HFFc6 (cell line): Measurements from ENCODE around the gene SSTR4. TPM values are rescaled to one million over a fixed set of nuclear protein-coding genes. Genes with fewer than 3 reads are reported as not detected.

Source experiments
- DNase-seq: peaks from one replicate; pipeline ENCODE4 v3.0.0-alpha.2; 2018
- H3K27ac Mint-ChIP-seq: 2 replicates; pipeline ENCODE4 v1.8.0; 2020; ENCODE audit warnings: mild to moderate bottlenecking, mixed read lengths
- H3K27me3 Mint-ChIP-seq: 2 replicates; pipeline ENCODE4 v1.8.0; 2021; ENCODE audit warnings: mild to moderate bottlenecking, moderate library complexity, mixed read lengths; ENCODE audit not compliant: insufficient read depth
- H3K36me3 Mint-ChIP-seq: 2 replicates; pipeline ENCODE4 v1.8.0; 2021; ENCODE audit warnings: low read depth, mixed read lengths
- H3K4me1 Mint-ChIP-seq: 2 replicates; pipeline ENCODE4 v1.8.0; 2020; ENCODE audit warnings: low read depth, mixed read lengths
- H3K4me3 Mint-ChIP-seq: 2 replicates; pipeline ENCODE4 v1.8.0; 2020; ENCODE audit warnings: mild to moderate bottlenecking, moderate library complexity, mixed read lengths
- H3K9me3 Mint-ChIP-seq: 2 replicates; pipeline ENCODE4 v1.8.0; 2020; ENCODE audit warnings: mild to moderate bottlenecking, mixed read lengths
- total RNA-seq, 6 experiments: library from RNA; stranded (reverse); fragmentation: NEBNext Ultra II Directional; extraction: Animal tissue kit (Norgen Biotek cat#: 25700); gene quantifications; 2 replicates in 1 of 6; 3 replicates in 5 of 6; pipeline ENCODE4 v1.2.3, GENCODE V29; 2021
- TF ChIP-seq, protein P1 (sequence below): fragments of 200-600 bp; sonication (generic); IDR thresholded peaks from 2 replicates; pipeline ENCODE4 v1.5.0; 2021; ENCODE audit warnings: antibody characterized with exemption, mild to moderate bottlenecking

SSTR4 gene
- total RNA-seq, 6 experiments from 2014 or later: not detected

DNA sequence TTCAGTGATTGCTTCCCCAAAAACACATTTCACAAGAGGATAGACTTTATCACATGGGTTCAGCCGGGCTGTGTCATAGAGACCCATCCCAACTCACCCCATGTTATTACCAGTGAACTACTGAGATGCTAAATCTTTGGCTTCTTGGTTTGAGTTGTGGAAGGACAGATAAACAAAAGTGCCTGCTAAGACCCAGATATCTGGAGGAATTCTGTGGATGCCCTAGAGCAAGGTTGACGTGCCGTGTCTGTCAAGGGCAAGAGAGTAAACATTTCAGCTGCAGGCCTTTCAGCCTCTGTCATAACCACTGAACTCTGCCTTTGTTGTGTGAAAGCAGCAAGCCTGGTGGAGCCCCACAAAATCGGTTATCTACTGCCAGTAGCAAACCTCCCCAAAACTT, 25.5 kb downstream of the SSTR4 start:
- Mint-ChIP-seq H3K27ac (no peak overlapping the region), H3K27me3 (peaks cover 4% of the 10 kb centered on the region), H3K4me3 (no peak overlapping the region), H3K9me3 (no peaks in the 10 kb centered on the region), H3K4me1 (peaks cover 20% of the 10 kb centered on the region), H3K36me3 (no peaks in the 10 kb centered on the region)
- DNase-seq: no peak
- TF ChIP-seq, protein P1, sequence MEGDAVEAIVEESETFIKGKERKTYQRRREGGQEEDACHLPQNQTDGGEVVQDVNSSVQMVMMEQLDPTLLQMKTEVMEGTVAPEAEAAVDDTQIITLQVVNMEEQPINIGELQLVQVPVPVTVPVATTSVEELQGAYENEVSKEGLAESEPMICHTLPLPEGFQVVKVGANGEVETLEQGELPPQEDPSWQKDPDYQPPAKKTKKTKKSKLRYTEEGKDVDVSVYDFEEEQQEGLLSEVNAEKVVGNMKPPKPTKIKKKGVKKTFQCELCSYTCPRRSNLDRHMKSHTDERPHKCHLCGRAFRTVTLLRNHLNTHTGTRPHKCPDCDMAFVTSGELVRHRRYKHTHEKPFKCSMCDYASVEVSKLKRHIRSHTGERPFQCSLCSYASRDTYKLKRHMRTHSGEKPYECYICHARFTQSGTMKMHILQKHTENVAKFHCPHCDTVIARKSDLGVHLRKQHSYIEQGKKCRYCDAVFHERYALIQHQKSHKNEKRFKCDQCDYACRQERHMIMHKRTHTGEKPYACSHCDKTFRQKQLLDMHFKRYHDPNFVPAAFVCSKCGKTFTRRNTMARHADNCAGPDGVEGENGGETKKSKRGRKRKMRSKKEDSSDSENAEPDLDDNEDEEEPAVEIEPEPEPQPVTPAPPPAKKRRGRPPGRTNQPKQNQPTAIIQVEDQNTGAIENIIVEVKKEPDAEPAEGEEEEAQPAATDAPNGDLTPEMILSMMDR: no peak

DNA sequence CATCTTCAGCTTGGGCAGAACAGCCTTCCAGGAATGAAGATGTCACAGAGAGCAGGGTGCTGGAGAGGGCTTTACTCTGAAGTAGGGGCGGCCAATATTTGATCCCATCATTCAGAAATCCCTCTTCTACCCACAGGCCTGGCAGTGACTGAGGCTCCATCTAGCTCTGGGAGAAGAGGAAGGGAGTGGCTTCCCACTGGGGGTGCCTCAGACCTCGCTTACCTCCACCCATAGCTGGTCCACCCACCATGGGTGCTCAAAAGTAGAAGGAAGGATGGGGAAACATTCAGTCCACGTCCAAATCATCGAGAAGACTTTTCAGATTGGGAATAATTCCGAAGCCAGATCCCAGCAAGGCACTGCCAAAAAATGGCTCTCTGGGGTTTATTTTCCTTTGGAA, 26.1 kb downstream of the SSTR4 start:
- peaks cover 20% of the 10 kb centered on the region for H3K4me1 Mint-ChIP-seq

DNA sequence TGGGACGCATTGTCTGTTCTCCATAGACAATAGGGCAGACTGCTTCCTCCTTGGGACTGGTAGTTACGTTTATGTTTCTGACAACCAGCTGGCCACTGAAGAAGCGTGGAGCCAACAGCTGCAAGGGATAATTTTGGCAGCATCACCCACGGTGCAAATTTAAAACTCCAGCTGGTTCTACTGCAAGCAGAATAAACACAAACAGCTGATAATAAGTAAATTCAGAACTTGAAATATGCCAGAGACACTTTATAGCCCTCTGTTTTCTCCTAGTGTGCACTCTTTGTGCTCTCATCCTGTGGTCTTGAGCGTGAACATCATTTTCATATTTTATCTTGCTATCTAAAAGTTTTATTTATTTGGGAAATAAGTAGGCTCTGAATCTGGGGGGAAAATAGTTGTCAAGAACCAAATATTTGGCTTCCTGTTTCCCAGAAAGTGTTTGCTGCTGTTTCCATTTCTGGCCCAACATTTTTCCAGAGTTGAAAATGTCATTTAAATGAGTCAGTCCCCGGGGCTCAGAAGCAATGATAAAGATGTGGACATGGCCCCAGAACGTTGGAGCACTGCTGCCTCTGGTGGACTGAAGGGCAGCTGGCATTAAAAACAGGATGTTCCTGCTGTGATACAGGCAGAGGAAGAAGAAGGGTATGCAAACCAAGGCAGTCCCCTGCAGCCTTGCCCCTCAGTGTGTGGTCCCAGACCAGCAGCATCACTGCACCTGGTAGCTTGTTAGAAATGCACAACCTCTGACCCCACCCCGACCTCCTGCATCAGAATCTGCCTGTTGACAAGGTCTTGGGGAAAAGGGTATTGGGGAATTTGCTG, 26.8 kb downstream of the SSTR4 start:
- TF ChIP-seq, protein P1: peak; percentile 68
- H3K27me3 Mint-ChIP-seq: peaks cover 7% of the 10 kb centered on the region
- peak overlapping the region; percentile 40; the same call in 1 of the 2 replicates for H3K27ac Mint-ChIP-seq
- no peak overlapping the region; the same call in 1 of the 2 replicates for H3K4me3 Mint-ChIP-seq
- H3K36me3 Mint-ChIP-seq: no peaks in the 10 kb centered on the region
- H3K9me3 Mint-ChIP-seq: no peaks in the 10 kb centered on the region
- H3K4me1 Mint-ChIP-seq: peaks cover 20% of the 10 kb centered on the region
- peak; percentile 69 for DNase-seq

More for the DNA sequence above, 26.1 kb downstream of the SSTR4 start:
- Mint-ChIP-seq H3K27ac (no peak overlapping the region), H3K4me3 (no peak overlapping the region), H3K27me3 (peaks cover 4% of the 10 kb centered on the region), H3K9me3 (no peaks in the 10 kb centered on the region), H3K36me3 (no peaks in the 10 kb centered on the region)
- no peak for DNase-seq
- TF ChIP-seq, protein P1: no peak

DNA sequence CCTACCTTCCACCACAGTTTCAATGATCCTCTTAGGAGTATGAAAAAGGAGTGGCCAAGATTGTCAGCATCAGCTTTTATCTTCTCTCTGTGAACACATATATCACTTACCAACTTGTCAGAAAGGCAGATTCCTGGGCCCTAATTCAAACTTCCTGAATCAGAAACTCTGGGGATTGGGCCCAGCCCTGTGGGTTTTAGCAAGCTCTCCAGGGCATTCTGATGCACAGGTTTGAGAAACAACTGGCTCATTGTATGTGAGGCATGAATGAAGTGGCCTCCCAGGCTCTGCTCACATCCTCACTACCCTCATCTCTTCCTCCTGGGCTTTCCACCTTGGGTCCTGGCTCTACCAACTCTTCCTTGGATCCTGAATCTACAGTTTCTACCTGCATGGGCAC, 27.5 kb downstream of the SSTR4 start:
- no peaks in the 10 kb centered on the region for H3K36me3 Mint-ChIP-seq
- TF ChIP-seq, protein P1: no peak
- no peak overlapping the region for H3K4me3 Mint-ChIP-seq
- peaks cover 8% of the 10 kb centered on the region for H3K27me3 Mint-ChIP-seq
- DNase-seq: no peak
- H3K4me1 Mint-ChIP-seq: peaks cover 20% of the 10 kb centered on the region
- H3K9me3 Mint-ChIP-seq: no peaks in the 10 kb centered on the region
- H3K27ac Mint-ChIP-seq: no peak overlapping the region

DNA sequence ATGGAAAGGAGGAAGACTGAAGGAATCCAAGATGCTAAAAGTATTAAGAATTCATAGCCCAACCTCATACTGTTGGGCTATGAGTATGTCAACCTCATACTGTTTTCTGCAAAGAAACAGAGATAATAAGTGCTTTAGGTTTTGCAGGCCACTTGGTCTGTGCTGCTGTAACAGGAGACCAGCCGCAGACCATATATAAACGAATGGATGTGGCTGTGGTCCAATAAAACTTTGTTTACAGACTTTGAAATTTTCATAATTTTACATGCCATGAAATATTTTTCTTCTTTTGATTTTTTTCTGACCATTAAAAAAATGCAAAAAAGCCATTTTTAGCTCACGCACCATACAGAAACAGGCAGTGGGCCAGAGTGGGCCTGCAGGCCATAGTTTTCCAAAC, 28.1 kb downstream of the SSTR4 start:
- TF ChIP-seq, protein P1: no peak
- H3K27ac Mint-ChIP-seq: no peak overlapping the region

More for the DNA sequence above, 28.1 kb downstream of the SSTR4 start:
- DNase-seq: no peak
- Mint-ChIP-seq H3K9me3 (no peaks in the 10 kb centered on the region), H3K36me3 (no peaks in the 10 kb centered on the region), H3K4me3 (no peak overlapping the region), H3K4me1 (peaks cover 20% of the 10 kb centered on the region), H3K27me3 (peaks cover 9% of the 10 kb centered on the region)
